Calu3 (cell line): Measurements from ENCODE around the gene AP4E1. TPM values are rescaled to one million over a fixed set of nuclear protein-coding genes. Genes with fewer than 3 reads are reported as not detected.

Source experiments
- BruUV-seq: library from RNA; stranded (reverse); fragments of 400-500 nt; replicated peaks from 2 replicates; lab custom pipeline; 2021; lab: Mats Ljungman, UMichigan
- CTCF ChIA-PET: fragments of 300-600 bp; sonication (Branson Sonifier 250); formaldehyde crosslinking; loops from one replicate; lab custom pipeline; 2022; ENCODE audit warnings: antibody characterized with exemption; lab: Charles Lee
- DNase-seq: peaks from one replicate; pipeline ENCODE4 v3.0.0; 2022
- H3K27ac Mint-ChIP-seq: one replicate; pipeline ENCODE4 v1.8.0; 2022; ENCODE audit warnings: mixed read lengths; ENCODE audit not compliant: unreplicated experiment
- H3K27me3 Mint-ChIP-seq: one replicate; pipeline ENCODE4 v1.8.0; 2022; ENCODE audit warnings: mixed read lengths; ENCODE audit not compliant: unreplicated experiment
- H3K36me3 Mint-ChIP-seq: one replicate; pipeline ENCODE4 v1.8.0; 2022; ENCODE audit warnings: mild to moderate bottlenecking, moderate library complexity, mixed read lengths; ENCODE audit not compliant: insufficient read depth, unreplicated experiment
- H3K4me1 Mint-ChIP-seq: one replicate; pipeline ENCODE4 v1.8.0; 2022; ENCODE audit warnings: mild to moderate bottlenecking, low read depth, mixed read lengths; ENCODE audit not compliant: unreplicated experiment
- H3K4me3 Mint-ChIP-seq: one replicate; pipeline ENCODE4 v1.8.0; 2022; ENCODE audit warnings: mild to moderate bottlenecking, low read depth, moderate library complexity, mixed read lengths; ENCODE audit not compliant: unreplicated experiment
- H3K9me3 Mint-ChIP-seq: one replicate; pipeline ENCODE4 v1.8.0; 2022; ENCODE audit warnings: low read depth, mixed read lengths; ENCODE audit not compliant: unreplicated experiment
- intact Hi-C: fragments of 100-400 bp; cut with micrococcal nuclease; formaldehyde crosslinking; loops from one replicate; pipeline ENCODE4 v1.10.0; 2022; ENCODE audit not compliant: unreplicated experiment
- total RNA-seq: library from RNA; stranded (reverse); gene quantifications from 2 replicates; pipeline ENCODE4 v1.2.3, GENCODE V29; 2022
- TF ChIP-seq, protein P1 (sequence below): fragments of 200-600 bp; IDR thresholded peaks from one replicate; pipeline ENCODE4 v1.8.0; 2022; ENCODE audit warnings: antibody characterized with exemption; ENCODE audit not compliant: unreplicated experiment

Gene AP4E1
- total RNA-seq, 1 experiment from 2014 or later = 10.7 TPM

DNA sequence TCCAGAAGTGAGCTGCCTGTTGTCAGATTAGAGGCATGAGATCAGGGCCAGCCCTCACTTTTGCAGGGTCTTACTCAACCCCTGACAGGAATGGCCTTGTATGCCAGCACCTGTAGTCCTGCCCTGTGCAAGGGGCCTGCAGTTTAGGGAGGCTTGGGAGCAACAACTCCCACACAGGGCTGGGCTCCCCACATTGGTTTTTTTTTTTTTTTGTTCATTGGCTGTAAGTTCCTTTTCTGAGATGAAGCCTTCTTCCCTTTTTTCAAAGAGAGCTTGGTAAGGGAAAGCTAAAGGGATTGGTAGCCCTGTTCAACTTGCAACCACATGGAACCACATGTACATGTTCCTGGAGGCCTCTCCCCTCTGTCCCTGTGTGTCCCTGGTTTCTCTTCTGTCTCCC is 139.8 kb downstream of the AP4E1 start:
- Mint-ChIP-seq H3K27ac (no peak overlapping the region), H3K36me3 (no peaks in the 10 kb centered on the region), H3K4me3 (no peak overlapping the region), H3K9me3 (no peaks in the 10 kb centered on the region), H3K4me1 (no peaks in the 10 kb centered on the region), H3K27me3 (peaks cover 33% of the 10 kb centered on the region)
- TF ChIP-seq, protein P1, sequence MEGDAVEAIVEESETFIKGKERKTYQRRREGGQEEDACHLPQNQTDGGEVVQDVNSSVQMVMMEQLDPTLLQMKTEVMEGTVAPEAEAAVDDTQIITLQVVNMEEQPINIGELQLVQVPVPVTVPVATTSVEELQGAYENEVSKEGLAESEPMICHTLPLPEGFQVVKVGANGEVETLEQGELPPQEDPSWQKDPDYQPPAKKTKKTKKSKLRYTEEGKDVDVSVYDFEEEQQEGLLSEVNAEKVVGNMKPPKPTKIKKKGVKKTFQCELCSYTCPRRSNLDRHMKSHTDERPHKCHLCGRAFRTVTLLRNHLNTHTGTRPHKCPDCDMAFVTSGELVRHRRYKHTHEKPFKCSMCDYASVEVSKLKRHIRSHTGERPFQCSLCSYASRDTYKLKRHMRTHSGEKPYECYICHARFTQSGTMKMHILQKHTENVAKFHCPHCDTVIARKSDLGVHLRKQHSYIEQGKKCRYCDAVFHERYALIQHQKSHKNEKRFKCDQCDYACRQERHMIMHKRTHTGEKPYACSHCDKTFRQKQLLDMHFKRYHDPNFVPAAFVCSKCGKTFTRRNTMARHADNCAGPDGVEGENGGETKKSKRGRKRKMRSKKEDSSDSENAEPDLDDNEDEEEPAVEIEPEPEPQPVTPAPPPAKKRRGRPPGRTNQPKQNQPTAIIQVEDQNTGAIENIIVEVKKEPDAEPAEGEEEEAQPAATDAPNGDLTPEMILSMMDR = no peak
- no TSS peak for BruUV-seq
- CTCF ChIA-PET = interaction anchor here (0.7 kb wide), 1 partner anchor 29 kb away, joined by 3 read pairs; no protein-coding TSS in a partner anchor
- intact Hi-C loops = no loop called here
- DNase-seq = no peak

DNA sequence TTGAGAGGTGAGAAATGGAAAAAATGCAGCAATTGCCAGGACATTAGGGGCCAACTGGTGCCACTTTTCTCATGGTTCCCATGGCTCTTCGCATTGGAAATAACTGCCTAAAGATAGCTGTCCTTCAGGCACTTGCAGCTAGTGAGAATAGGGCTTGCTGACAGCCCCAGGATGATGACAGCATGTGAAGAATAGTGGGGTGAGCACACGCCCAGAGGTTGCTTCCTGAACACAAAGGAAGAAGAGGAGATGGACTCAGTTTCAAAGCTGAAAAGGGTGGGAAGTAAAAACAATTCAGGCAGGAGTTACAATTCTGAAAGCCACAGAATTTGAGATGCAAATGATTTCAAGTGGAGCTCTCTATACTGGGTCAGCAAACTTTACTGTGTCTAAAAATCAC is 140.6 kb downstream of the AP4E1 start:
- Mint-ChIP-seq H3K27me3 (peaks cover 41% of the 10 kb centered on the region), H3K4me3 (no peak overlapping the region), H3K4me1 (no peaks in the 10 kb centered on the region), H3K27ac (no peak overlapping the region), H3K9me3 (no peaks in the 10 kb centered on the region), H3K36me3 (no peaks in the 10 kb centered on the region)
- TF ChIP-seq, protein P1 = no peak
- CTCF ChIA-PET = no interaction called here
- intact Hi-C loops = no loop called here
- BruUV-seq = no TSS peak
- no peak for DNase-seq

DNA sequence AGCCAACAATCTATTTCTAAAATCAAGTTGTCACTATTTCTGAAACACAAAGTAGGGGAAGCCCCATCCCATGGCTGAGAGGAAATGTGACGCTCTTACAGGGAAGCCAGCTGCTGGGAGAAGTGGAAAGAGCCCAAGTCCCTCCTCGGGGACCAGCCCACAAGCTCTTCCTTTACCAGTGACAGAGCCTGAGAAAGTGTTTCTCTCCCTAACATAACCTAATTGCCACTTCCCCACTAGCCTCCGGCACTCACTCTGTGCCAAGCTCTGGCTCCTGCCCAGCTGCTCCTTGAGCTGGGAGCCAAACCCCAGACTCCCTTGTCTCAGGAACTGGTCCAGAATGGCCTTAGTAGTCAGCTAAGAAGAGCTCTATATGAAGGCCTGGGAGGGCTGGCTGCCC is 143.3 kb downstream of the AP4E1 start:
- TF ChIP-seq, protein P1 = no peak
- Mint-ChIP-seq H3K4me1 (no peaks in the 10 kb centered on the region), H3K36me3 (no peaks in the 10 kb centered on the region), H3K27me3 (peaks cover 68% of the 10 kb centered on the region), H3K4me3 (no peak overlapping the region), H3K9me3 (no peaks in the 10 kb centered on the region), H3K27ac (no peak overlapping the region)
- intact Hi-C loops = no loop called here
- CTCF ChIA-PET = no interaction called here
- no TSS peak for BruUV-seq
- no peak for DNase-seq

DNA sequence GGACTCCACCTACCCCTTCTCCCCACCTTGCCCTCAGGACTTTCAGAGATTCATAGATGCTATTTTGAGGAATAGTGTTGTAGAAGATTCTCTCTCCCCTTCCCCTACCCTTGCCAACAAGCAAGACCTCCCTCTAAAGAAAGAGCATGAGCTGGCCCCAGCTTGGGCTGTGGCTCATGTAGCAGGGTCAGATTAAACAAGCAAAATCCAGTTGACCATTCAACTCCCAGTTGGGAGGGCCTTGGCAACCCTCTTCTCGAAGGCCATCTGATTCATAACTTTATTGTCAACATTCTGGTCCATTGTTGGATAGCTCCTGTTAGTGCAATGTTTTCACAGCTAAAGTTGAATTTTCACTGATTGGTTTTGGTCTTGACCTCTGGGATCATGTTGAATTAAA is 145.1 kb downstream of the AP4E1 start:
- H3K27me3 Mint-ChIP-seq = peaks cover 86% of the 10 kb centered on the region
- no TSS peak for BruUV-seq
- TF ChIP-seq, protein P1 = no peak
- no peak overlapping the region for H3K27ac Mint-ChIP-seq
- H3K9me3 Mint-ChIP-seq = no peaks in the 10 kb centered on the region
- CTCF ChIA-PET = interaction anchor here (1.5 kb wide), 1 partner anchor 10 kb away, joined by 4 read pairs; no protein-coding TSS in a partner anchor
- intact Hi-C loops = no loop called here
- H3K36me3 Mint-ChIP-seq = no peaks in the 10 kb centered on the region
- DNase-seq = no peak
- H3K4me3 Mint-ChIP-seq = no peak overlapping the region
- H3K4me1 Mint-ChIP-seq = no peaks in the 10 kb centered on the region
